Small intestine (tissue), 7 donors: ENCODE data around the gene RBM11. TPM values are rescaled to one million over a fixed set of nuclear protein-coding genes. Genes with fewer than 3 reads are reported as not detected.
A peak's percentile ranks its signal among the peaks of the same experiment; 100 is the strongest.

Experiments used
- DNase-seq, 2 donors: peaks; one replicate each; pipeline versions ENCODE4 v3.0.0 to v3.0.0-alpha.2; 2013
- FAIRE-seq: peaks from 2 replicates; lab custom pipeline; 2012; peaks lifted over from hg19 to GRCh38; lab: Jason Lieb, UNC
- H3K27ac ChIP-seq, 3 donors: one replicate each; pipeline ENCODE4 v1.5.1; 2013; ENCODE audit warnings: low read length in 2 of 3, mild to moderate bottlenecking in 2 of 3, control low read depth in 1 of 3, inconsistent platforms in 1 of 3, low read depth in 1 of 3, moderate library complexity in 1 of 3
- H3K27me3 ChIP-seq, 3 donors: one replicate each; pipeline ENCODE4 v1.6.1; 2013; ENCODE audit warnings: low read length in 3 of 3, inconsistent platforms in 1 of 3; ENCODE audit not compliant: control insufficient read depth in 3 of 3, insufficient read depth in 3 of 3
- H3K36me3 ChIP-seq, 3 donors: one replicate each; pipeline ENCODE4 v1.6.1; 2013; ENCODE audit warnings: low read length in 3 of 3, inconsistent platforms in 1 of 3, low read depth in 1 of 3, mild to moderate bottlenecking in 1 of 3, moderate library complexity in 1 of 3; ENCODE audit not compliant: control insufficient read depth in 3 of 3, insufficient read depth in 2 of 3
- H3K4me1 ChIP-seq, 3 donors: one replicate each; pipeline ENCODE4 v1.6.1; 2013; ENCODE audit warnings: low read length in 2 of 3, inconsistent platforms in 1 of 3, low read depth in 1 of 3, mild to moderate bottlenecking in 1 of 3, moderate library complexity in 1 of 3; ENCODE audit not compliant: control insufficient read depth in 3 of 3, insufficient read depth in 2 of 3
- H3K4me3 ChIP-seq, 3 donors: one replicate each; pipeline ENCODE4 v1.5.1; 2013; ENCODE audit warnings: low read length in 3 of 3, control low read depth in 1 of 3, inconsistent platforms in 1 of 3, low read depth in 1 of 3, mild to moderate bottlenecking in 1 of 3, moderate library complexity in 1 of 3
- H3K9me3 ChIP-seq, 2 donors: one replicate each; pipeline ENCODE4 v1.6.1; 2013; ENCODE audit warnings: low read depth in 1 of 2, low read length in 1 of 2; ENCODE audit not compliant: control insufficient read depth in 2 of 2, insufficient read depth in 1 of 2
- WGBS, 3 donors: extraction: QIAGEN DNeasy Blood & Tissue Kit; methylation state at CpG; one replicate each; pipeline ENCODE4 v1.1.7; 2013; 5-methylcytosine and 5-hydroxymethylcytosine counted together
- polyA plus RNA-seq, 4 donors: library from polyadenylated mRNA; stranded (reverse) in 3 of 4; unstranded in 1 of 4; fragments of 200-250 nt in 3 of 4; fragments of 120-200 nt in 1 of 4; gene quantifications; one replicate each; pipeline versions ENCODE4 v1.2.1 to v1.2.3, GENCODE V29; 2013
- donor health status: healthy with polysubstance abuse.
- donor health status: control.
- donor health status: control.
- donor health status: Bipolar disorder and iron deficiency.
- donor health status: healthy.

Gene RBM11
- polyA plus RNA-seq, 4 donors, result 0.81 to 2.1 (median 1.2) TPM; not detected in 1

GRCh38 chr21:14236180-14236579 lies 20.2 kb downstream of the RBM11 start:
- no peak overlapping the region for H3K27ac ChIP-seq
- DNase-seq, result no peak
- peaks cover 0 to 2% (median 0%) of the 10 kb centered on the region in 3 donors for H3K27me3 ChIP-seq
- H3K4me3 ChIP-seq, result no peak overlapping the region
- no peaks in the 10 kb centered on the region for H3K4me1 ChIP-seq
- H3K9me3 ChIP-seq, result no peaks in the 10 kb centered on the region
- FAIRE-seq, result no peak
- H3K36me3 ChIP-seq, result no peaks in the 10 kb centered on the region
- WGBS, 3 donors, result 48 to 52% (median 49%) methylated on average over 3 of the region's 3 CpGs

GRCh38 chr21:14239281-14239680 lies 23.3 kb downstream of the RBM11 start:
- no peak overlapping the region for H3K27ac ChIP-seq
- no peaks in the 10 kb centered on the region for H3K4me1 ChIP-seq
- FAIRE-seq, result no peak
- H3K4me3 ChIP-seq, result no peak overlapping the region
- no peak for DNase-seq
- WGBS, 3 donors, result 79 to 88% (median 83%) methylated on average over 2 of the region's 2 CpGs
- H3K36me3 ChIP-seq, result no peaks in the 10 kb centered on the region
- no peaks in the 10 kb centered on the region for H3K9me3 ChIP-seq
- H3K27me3 ChIP-seq, result peaks cover 0 to 2% (median 0%) of the 10 kb centered on the region in 3 donors

GRCh38 chr21:14241297-14241696 lies 25.3 kb downstream of the RBM11 start:
- H3K27ac ChIP-seq, result no peak overlapping the region
- 31 to 40% (median 36%) methylated on average over 2 of the region's 2 CpGs for WGBS, 3 donors
- peaks cover 0 to 2% (median 0%) of the 10 kb centered on the region in 3 donors for H3K27me3 ChIP-seq
- H3K36me3 ChIP-seq, result no peaks in the 10 kb centered on the region
- FAIRE-seq, result no peak
- no peaks in the 10 kb centered on the region for H3K4me1 ChIP-seq
- no peak for DNase-seq
- no peaks in the 10 kb centered on the region for H3K9me3 ChIP-seq
- H3K4me3 ChIP-seq, result no peak overlapping the region

- no peaks in the 10 kb centered on the region for H3K27me3 ChIP-seq
- FAIRE-seq (no peak), DNase-seq (no peak)
- H3K27ac ChIP-seq, result no peak overlapping the region
- no peaks in the 10 kb centered on the region for H3K4me1 ChIP-seq
- no peaks in the 10 kb centered on the region for H3K36me3 ChIP-seq
- no peaks in the 10 kb centered on the region for H3K9me3 ChIP-seq
- 54 to 90% (median 81%) methylated on average over 1 of the region's 1 CpG for WGBS, 3 donors
- H3K4me3 ChIP-seq, result no peak overlapping the region
These were observed 27.5 kb downstream of the RBM11 start for GRCh38 chr21:14243461-14243860.

GRCh38 chr21:14243874-14244273 lies 27.9 kb downstream of the RBM11 start:
- no peak for FAIRE-seq
- Histone ChIP-seq H3K27me3 (no peaks in the 10 kb centered on the region), H3K4me3 (no peak overlapping the region), H3K36me3 (no peaks in the 10 kb centered on the region), H3K27ac (no peak overlapping the region), H3K9me3 (no peaks in the 10 kb centered on the region), H3K4me1 (no peaks in the 10 kb centered on the region)
- WGBS, 3 donors, result 25 to 46% (median 29%) methylated on average over 2 of the region's 2 CpGs
- DNase-seq, result peak in 1 of 2 donors; percentile 55

- Histone ChIP-seq H3K27me3 (no peaks in the 10 kb centered on the region), H3K4me3 (no peak overlapping the region), H3K36me3 (no peaks in the 10 kb centered on the region), H3K4me1 (no peaks in the 10 kb centered on the region), H3K9me3 (no peaks in the 10 kb centered on the region), H3K27ac (no peak overlapping the region)
- no peak for DNase-seq
- FAIRE-seq, result no peak
These were observed 29.0 kb downstream of the RBM11 start for GRCh38 chr21:14244911-14245310.

GRCh38 chr21:14245711-14246110 lies 29.8 kb downstream of the RBM11 start:
- Histone ChIP-seq H3K27ac (no peak overlapping the region), H3K36me3 (no peaks in the 10 kb centered on the region), H3K9me3 (peaks cover 0 to 2% of the 10 kb centered on the region in 2 donors), H3K4me1 (no peaks in the 10 kb centered on the region), H3K27me3 (no peaks in the 10 kb centered on the region), H3K4me3 (no peak overlapping the region)
- DNase-seq, result no peak
- FAIRE-seq, result no peak

- DNase-seq, result no peak
- Histone ChIP-seq H3K4me3 (no peak overlapping the region), H3K9me3 (peaks cover 0 to 2% of the 10 kb centered on the region in 2 donors), H3K27me3 (no peaks in the 10 kb centered on the region), H3K36me3 (no peaks in the 10 kb centered on the region), H3K27ac (no peak overlapping the region), H3K4me1 (no peaks in the 10 kb centered on the region)
- no peak for FAIRE-seq
- 9 to 34% (median 12%) methylated on average over 1 of the region's 1 CpG for WGBS, 3 donors
These were observed 35.4 kb downstream of the RBM11 start for GRCh38 chr21:14251336-14251735.

GRCh38 chr21:14259747-14260146 lies 43.8 kb downstream of the RBM11 start:
- Histone ChIP-seq H3K36me3 (no peaks in the 10 kb centered on the region), H3K9me3 (no peaks in the 10 kb centered on the region), H3K27me3 (no peaks in the 10 kb centered on the region), H3K4me3 (peak overlapping the region in 1 of 3 donors; percentile 20), H3K27ac (peak overlapping the region in 2 of 3 donors; percentile 79 to 87), H3K4me1 (peaks cover 0 to 16% (median 2%) of the 10 kb centered on the region in 3 donors)
- WGBS, 3 donors, result 8 to 28% (median 19%) methylated on average over 3 of the region's 3 CpGs
- no peak for FAIRE-seq
- DNase-seq, result peak; percentile 80 to 84
